ENCODE results near the gene SLC13A4. TPM values are rescaled to one million over a fixed set of nuclear protein-coding genes. Genes with fewer than 3 reads are reported as not detected.

The SLC13A4 gene
- total RNA-seq, 4 donors from 2014 or later = not detected

- TF ChIP-seq POLR2AphosphoS5 (IDR thresholded peaks at IDR 0.05) (peak; percentile 95 to 98), POLR2A (IDR thresholded peaks at IDR 0.05; ENCODE audit: low read depth) (peak; percentile 93), EP300 (IDR thresholded peaks at IDR 0.05) (no peak), CTCF (IDR thresholded peaks at IDR 0.05) (peak in 2 of 3 experiments; percentile 88 to 90)
- peak; percentile 98 for DNase-seq (ENCODE audit: extremely low spot score)
- H3K27me3 ChIP-seq = no peaks in the 10 kb centered on the region
- peaks cover 0 to 6% (median 2%) of the 10 kb centered on the region in 4 donors for H3K36me3 ChIP-seq
- peak within 1 kb of the TSS; percentile 92 to 97 (median 94) for H3K27ac ChIP-seq (replicated peaks in 1 of 4)
- WGBS = under 1% methylated on average over 29 of the region's 60 CpGs
- H3K9me3 ChIP-seq = no peaks in the 10 kb centered on the region
- H3K4me1 ChIP-seq = peaks cover 35 to 49% (median 40%) of the 10 kb centered on the region in 4 donors
- H3K4me3 ChIP-seq = peak within 1 kb of the TSS; percentile 78 to 99 (median 96)
- intact Hi-C loops (cut with DNase I) = loop anchor here (5.0 kb wide), 1 partner anchor 315 kb away; the partner anchor contains the start of gene MTPN
These were observed 65.4 kb downstream of the SLC13A4 start, which contains the start of gene STMP1 for GRCh38 chr7:135662373-135663114. Gene STMP1, plus strand, starts transcription at chr7:135662514.

- Histone ChIP-seq H3K9me3 (no peaks in the 10 kb centered on the region), H3K36me3 (peaks cover 0 to 6% (median 2%) of the 10 kb centered on the region in 4 donors), H3K27ac (replicated peaks in 1 of 4) (peak overlapping the region; percentile 92 to 97 (median 94)), H3K4me3 (peak overlapping the region; percentile 78 to 99 (median 96)), H3K4me1 (peaks cover 32 to 47% (median 40%) of the 10 kb centered on the region in 4 donors), H3K27me3 (no peaks in the 10 kb centered on the region)
- intact Hi-C loops (cut with DNase I) = loop anchor here (5.0 kb wide), 1 partner anchor 315 kb away; the partner anchor contains the start of gene MTPN
- DNase-seq (ENCODE audit: extremely low spot score) = no peak
- TF ChIP-seq POLR2A (IDR thresholded peaks at IDR 0.05; ENCODE audit: low read depth) (no peak), POLR2AphosphoS5 (IDR thresholded peaks at IDR 0.05) (no peak), CTCF (IDR thresholded peaks at IDR 0.05) (peak in 1 of 3 experiments; percentile 93), EP300 (IDR thresholded peaks at IDR 0.05) (no peak)
- 40% methylated on average over 1 of the region's 17 CpGs for WGBS
These were observed 65.9 kb downstream of the SLC13A4 start for GRCh38 chr7:135662123-135662372.

DNA sequence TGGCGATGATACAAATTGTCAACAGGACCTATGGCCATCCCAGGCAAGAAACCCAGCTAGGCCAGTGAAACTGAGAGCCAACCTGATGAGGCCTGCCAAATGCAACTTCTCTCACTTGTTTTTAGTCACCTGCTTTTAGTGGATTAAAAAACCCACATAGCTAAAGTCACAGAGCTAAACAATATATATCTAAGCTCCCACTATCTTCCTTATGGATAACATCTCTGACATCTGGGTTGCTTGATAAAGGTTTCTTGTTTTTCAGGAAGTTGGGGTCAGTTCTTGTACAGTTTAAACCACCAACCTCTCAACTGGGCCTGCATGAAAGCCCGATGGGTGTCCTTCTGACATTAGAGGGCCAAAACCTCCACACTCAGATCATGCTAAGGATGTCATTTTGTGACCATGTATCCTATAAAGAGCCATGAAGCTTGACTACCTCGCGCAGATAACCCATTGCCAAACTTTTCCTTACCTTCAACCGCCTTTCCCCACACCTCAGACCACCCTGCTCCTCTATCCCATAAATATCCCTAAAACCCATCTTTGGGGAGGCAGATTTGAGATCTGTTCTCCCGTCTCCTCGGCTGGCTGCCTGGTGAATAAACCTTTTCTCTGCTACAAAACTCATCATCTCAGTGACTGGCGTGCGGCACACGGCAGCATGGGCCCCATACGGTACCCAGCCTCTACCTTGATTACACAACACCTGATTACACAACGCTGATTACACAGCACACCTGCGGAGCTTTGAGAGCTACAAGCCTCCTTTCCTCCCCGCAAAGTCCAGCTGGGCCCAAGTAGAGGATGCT is 66.5 kb downstream of the SLC13A4 start:
- no peak for DNase-seq (ENCODE audit: extremely low spot score)
- 73% methylated on average over 14 of the region's 14 CpGs for WGBS
- TF ChIP-seq CTCF (IDR thresholded peaks at IDR 0.05) (no peak), EP300 (IDR thresholded peaks at IDR 0.05) (no peak), POLR2A (IDR thresholded peaks at IDR 0.05; ENCODE audit: low read depth) (no peak), POLR2AphosphoS5 (IDR thresholded peaks at IDR 0.05) (no peak)
- Histone ChIP-seq H3K9me3 (no peaks in the 10 kb centered on the region), H3K4me1 (peaks cover 27 to 42% (median 38%) of the 10 kb centered on the region in 4 donors), H3K4me3 (peak overlapping the region; percentile 78 to 99 (median 96)), H3K36me3 (peaks cover 0 to 5% (median 2%) of the 10 kb centered on the region in 4 donors), H3K27me3 (no peaks in the 10 kb centered on the region), H3K27ac (replicated peaks in 1 of 4) (peak overlapping the region; percentile 92 to 97 (median 94))
- intact Hi-C loops (cut with DNase I) = loop anchor here (5.0 kb wide), 1 partner anchor 316 kb away; the partner anchor contains the start of gene MTPN

- WGBS = 74% methylated on average over 9 of the region's 9 CpGs
These were observed 68.7 kb downstream of the SLC13A4 start for GRCh38 chr7:135659159-135659846.

More at GRCh38 chr7:135659159-135659846, 68.7 kb downstream of the SLC13A4 start:
- Histone ChIP-seq H3K36me3 (no peaks in the 10 kb centered on the region), H3K27me3 (no peaks in the 10 kb centered on the region), H3K4me1 (peaks cover 21 to 22% (median 22%) of the 10 kb centered on the region in 4 donors), H3K4me3 (no peak overlapping the region), H3K27ac (replicated peaks in 1 of 4) (no peak overlapping the region), H3K9me3 (no peaks in the 10 kb centered on the region)
- no peak for TF ChIP-seq POLR2AphosphoS5 (IDR thresholded peaks at IDR 0.05)
- TF ChIP-seq CTCF (IDR thresholded peaks at IDR 0.05) = no peak
- no peak for TF ChIP-seq EP300 (IDR thresholded peaks at IDR 0.05)
- TF ChIP-seq POLR2A (IDR thresholded peaks at IDR 0.05; ENCODE audit: low read depth) = no peak
- intact Hi-C loops (cut with DNase I) = no loop called here
- DNase-seq (ENCODE audit: extremely low spot score) = no peak

All from esophagus muscularis mucosa (tissue), 4 donors.